ENCODE measurements around the gene SUPT7L.

The SUPT7L gene

GRCh38 chr2:27653397-27653796 is 10.0 kb downstream of the SUPT7L start:
- Histone ChIP-seq H3K36me3 (ENCODE audit: control insufficient read depth, insufficient read depth, low read length) (peaks cover 19% of the 10 kb centered on the region), H3K4me3 (replicated peaks; ENCODE audit: low read depth, low read length) (no peak overlapping the region), H3K27me3 (replicated peaks; ENCODE audit: control insufficient read depth, insufficient read depth, low read length) (no peaks in the 10 kb centered on the region)
- no peak for DNase-seq (ENCODE audit: extremely low read depth, insufficient read length)
- TF ChIP-seq, protein P1, sequence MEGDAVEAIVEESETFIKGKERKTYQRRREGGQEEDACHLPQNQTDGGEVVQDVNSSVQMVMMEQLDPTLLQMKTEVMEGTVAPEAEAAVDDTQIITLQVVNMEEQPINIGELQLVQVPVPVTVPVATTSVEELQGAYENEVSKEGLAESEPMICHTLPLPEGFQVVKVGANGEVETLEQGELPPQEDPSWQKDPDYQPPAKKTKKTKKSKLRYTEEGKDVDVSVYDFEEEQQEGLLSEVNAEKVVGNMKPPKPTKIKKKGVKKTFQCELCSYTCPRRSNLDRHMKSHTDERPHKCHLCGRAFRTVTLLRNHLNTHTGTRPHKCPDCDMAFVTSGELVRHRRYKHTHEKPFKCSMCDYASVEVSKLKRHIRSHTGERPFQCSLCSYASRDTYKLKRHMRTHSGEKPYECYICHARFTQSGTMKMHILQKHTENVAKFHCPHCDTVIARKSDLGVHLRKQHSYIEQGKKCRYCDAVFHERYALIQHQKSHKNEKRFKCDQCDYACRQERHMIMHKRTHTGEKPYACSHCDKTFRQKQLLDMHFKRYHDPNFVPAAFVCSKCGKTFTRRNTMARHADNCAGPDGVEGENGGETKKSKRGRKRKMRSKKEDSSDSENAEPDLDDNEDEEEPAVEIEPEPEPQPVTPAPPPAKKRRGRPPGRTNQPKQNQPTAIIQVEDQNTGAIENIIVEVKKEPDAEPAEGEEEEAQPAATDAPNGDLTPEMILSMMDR (IDR thresholded peaks at IDR 0.05; ENCODE audit: insufficient read depth, low read length, poor library complexity, severe bottlenecking), result no peak

- H3K36me3 ChIP-seq (ENCODE audit: control insufficient read depth, insufficient read depth, low read length), result peaks cover 19% of the 10 kb centered on the region
- H3K27me3 ChIP-seq (replicated peaks; ENCODE audit: control insufficient read depth, insufficient read depth, low read length), result no peaks in the 10 kb centered on the region
- no peak overlapping the region for H3K4me3 ChIP-seq (replicated peaks; ENCODE audit: low read depth, low read length)
- DNase-seq (ENCODE audit: extremely low read depth, insufficient read length), result no peak
- TF ChIP-seq, protein P1 (IDR thresholded peaks at IDR 0.05; ENCODE audit: insufficient read depth, low read length, poor library complexity, severe bottlenecking), result no peak
These were observed 10.6 kb downstream of the SUPT7L start for GRCh38 chr2:27652790-27653189.

DNA sequence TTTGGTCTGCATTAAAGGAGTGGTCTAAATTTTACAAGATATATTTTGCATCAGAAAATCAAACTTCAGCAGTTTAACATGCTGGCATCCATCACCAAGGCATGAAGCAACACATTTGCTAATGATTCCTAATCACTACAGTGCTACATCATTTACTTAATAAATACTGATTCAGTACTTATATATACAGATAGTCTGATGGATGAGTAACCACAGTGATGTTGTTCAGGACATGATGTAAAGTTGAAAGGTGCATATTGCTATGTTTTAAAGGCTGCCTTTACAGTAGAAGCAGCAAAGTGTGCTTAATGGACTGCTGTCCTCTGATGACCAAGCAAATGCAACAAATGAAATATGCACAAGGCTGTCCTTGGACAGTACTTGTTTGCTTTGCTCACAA is 11.1 kb downstream of the SUPT7L start:
- Histone ChIP-seq H3K36me3 (ENCODE audit: control insufficient read depth, insufficient read depth, low read length) (peaks cover 18% of the 10 kb centered on the region), H3K27me3 (replicated peaks; ENCODE audit: control insufficient read depth, insufficient read depth, low read length) (no peaks in the 10 kb centered on the region), H3K4me3 (replicated peaks; ENCODE audit: low read depth, low read length) (no peak overlapping the region)
- TF ChIP-seq, protein P1 (IDR thresholded peaks at IDR 0.05; ENCODE audit: insufficient read depth, low read length, poor library complexity, severe bottlenecking), result no peak
- no peak for DNase-seq (ENCODE audit: extremely low read depth, insufficient read length)

DNA sequence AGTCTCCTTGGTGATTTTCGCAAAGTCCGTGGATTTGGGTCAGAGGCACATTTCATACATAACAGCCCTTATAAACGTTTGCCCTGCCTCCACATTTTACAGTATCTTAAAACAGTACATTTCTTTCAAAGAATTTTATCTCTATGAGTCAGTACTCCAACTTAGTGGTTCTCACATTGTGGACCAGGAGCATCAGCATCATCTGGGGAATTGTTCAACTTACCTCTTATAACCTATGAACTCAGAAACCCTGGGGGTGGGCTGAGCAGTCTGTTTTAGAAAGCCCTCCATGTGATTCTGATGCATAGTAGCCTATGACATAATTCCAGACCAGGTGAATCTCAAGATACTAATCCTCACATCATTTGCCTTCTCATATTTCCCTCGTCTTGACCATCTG is 12.4 kb downstream of the SUPT7L start:
- Histone ChIP-seq H3K4me3 (replicated peaks; ENCODE audit: low read depth, low read length) (no peak overlapping the region), H3K36me3 (ENCODE audit: control insufficient read depth, insufficient read depth, low read length) (peaks cover 15% of the 10 kb centered on the region), H3K27me3 (replicated peaks; ENCODE audit: control insufficient read depth, insufficient read depth, low read length) (no peaks in the 10 kb centered on the region)
- TF ChIP-seq, protein P1 (IDR thresholded peaks at IDR 0.05; ENCODE audit: insufficient read depth, low read length, poor library complexity, severe bottlenecking), result no peak
- DNase-seq (ENCODE audit: extremely low read depth, insufficient read length), result no peak

GRCh38 chr2:27647737-27648136 is 15.7 kb downstream of the SUPT7L start:
- Histone ChIP-seq H3K27me3 (replicated peaks; ENCODE audit: control insufficient read depth, insufficient read depth, low read length) (no peaks in the 10 kb centered on the region), H3K36me3 (ENCODE audit: control insufficient read depth, insufficient read depth, low read length) (peaks cover 10% of the 10 kb centered on the region), H3K4me3 (replicated peaks; ENCODE audit: low read depth, low read length) (no peak overlapping the region)
- TF ChIP-seq, protein P1 (IDR thresholded peaks at IDR 0.05; ENCODE audit: insufficient read depth, low read length, poor library complexity, severe bottlenecking), result no peak
- no peak for DNase-seq (ENCODE audit: extremely low read depth, insufficient read length)

DNA sequence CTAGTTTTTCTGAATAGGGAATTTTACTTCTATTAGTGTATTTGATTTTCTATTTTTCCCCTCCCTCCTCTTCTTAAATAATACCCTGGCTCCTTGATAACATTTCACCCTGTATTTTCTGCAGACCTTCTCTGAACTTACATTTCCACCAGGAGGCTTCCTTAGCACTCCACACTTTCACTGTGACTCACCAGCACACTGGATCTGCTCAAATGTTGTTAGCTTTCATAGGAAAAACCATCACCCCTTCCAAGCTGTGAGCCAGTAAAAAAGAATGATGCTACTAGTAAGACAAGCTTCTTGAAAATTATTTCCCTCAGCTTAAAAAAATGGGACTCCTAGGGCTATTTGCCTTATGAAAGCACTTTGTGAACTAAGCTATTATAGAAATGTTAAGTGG is 16.1 kb downstream of the SUPT7L start:
- DNase-seq (ENCODE audit: extremely low read depth, insufficient read length), result no peak
- TF ChIP-seq, protein P1 (IDR thresholded peaks at IDR 0.05; ENCODE audit: insufficient read depth, low read length, poor library complexity, severe bottlenecking), result no peak
- Histone ChIP-seq H3K27me3 (replicated peaks; ENCODE audit: control insufficient read depth, insufficient read depth, low read length) (no peaks in the 10 kb centered on the region), H3K36me3 (ENCODE audit: control insufficient read depth, insufficient read depth, low read length) (peaks cover 11% of the 10 kb centered on the region), H3K4me3 (replicated peaks; ENCODE audit: low read depth, low read length) (no peak overlapping the region)
